ENCODE data around the gene RPS6KB2.
"Not testable (repeated sequence)": the region's sequence is repeated elsewhere in the genome, so short reads cannot be mapped to it uniquely, and the experiment has no call there.

RPS6KB2 gene

DNA sequence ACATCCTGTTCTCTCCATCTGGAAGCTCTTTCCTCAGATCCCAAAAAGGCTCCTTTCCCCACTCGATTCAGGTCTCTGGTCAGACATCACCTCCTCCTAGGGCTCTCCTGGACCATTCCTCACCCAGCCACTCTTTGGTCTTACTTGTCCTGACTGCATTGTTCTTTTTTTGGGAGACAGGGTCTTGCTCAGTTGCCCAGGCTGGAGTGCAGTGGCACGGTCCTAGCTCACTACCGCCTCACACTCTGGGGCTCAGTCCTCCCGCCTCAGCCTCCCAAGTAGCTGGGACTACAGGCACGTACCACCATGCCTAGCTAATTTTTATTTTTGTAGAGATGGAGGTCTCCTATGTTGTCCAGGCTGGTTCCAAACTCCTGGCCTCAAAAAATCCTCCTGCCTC is 17.2 kb downstream of the RPS6KB2 start:
- DNase-seq = no peak

DNA sequence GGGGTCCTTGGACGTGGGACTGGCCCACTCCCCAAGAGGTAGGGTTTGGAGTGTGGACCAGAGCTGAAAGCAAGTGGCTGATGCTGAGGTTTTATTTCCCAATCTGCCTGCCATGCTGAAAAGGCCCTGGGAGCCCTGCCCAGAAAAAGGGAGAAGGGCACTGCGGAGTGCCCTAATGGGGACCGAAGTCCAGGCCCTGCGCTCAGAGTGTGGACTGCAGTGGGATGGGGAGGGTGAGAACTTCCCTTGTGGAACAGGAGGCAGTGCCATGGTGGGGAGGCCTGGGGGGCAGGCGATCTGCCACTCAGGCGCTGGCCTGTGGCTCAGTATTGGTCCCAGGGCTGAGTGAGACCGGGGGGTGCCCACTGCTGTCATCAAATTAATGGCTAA is 19.9 kb downstream of the RPS6KB2 start:
- no peak for DNase-seq

DNA sequence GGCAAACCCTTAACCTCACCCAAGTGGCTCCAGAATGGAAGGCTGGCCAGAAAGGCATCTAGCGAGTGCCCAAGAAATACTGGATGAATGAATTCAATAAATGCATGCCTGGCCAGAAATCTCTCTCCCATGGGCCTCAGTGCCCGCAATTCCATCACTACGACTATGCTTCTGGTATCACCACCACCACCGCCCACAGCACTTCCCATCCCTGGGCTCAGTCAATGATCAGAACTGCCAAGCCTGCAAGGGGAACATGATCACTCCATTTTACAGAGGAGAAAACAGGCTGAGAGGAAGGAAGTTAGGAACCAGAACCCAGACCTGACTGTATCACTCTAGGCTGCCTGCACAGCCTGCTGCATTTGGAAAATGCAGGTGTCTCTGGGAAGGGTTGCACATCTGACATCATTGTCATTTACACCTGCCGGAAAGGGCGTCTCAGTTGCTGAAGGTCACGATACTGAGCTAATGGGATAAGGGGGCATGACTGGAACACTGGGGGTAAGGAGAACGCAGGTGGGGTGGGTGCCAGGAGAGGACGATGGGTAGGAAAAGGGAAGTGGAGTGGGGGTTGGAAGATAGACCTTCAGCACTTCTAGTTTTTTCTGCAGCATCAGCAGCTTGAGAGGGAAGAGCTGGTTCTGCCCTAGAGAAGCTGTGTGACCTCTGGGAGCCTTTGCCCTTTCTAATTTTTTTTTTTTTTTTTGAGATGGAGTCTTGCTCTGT is 21.0 kb downstream of the RPS6KB2 start:
- no peak for DNase-seq

DNA sequence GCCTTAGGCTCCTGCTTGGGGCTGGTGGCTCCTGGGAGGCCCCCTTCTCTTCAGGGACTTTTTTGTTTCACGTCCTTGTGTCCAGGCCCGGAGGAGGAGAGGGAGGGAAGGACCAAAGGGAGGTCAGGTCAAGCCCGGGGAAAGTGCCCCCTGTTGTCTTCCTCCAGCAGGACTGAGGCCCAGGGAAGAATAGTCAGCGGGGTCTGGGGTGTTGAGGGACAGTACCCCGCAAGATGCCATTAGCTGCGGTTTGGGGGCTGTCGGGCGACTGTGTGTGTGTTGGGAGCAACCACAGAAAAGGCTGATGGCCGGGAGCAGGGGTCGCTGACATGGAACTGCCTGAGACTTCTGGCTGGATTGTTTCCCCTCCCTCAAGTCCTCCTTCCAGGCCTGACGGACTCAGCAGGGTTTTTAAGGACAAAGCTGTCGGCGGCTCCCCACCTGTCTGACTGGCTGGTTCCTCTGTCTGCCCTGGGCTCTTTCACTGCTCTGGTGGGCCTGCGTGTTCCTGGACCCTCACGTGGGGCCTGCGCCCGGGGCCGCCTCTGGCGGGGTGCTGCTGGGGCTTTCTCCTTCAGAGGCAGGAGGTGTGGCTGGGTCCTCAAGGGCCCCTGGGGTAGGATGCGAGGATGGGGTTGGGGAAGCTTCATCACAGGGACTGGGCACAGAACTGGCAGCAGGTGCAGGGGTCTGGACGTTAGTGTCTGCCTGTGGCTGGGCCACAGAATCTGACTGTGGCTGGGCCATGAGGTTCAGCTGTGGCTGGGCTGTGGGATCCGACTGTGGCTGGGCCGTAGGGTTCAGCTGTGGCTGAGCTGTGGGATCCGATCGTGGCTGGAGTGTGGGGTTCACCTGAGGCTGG is 22.7 kb downstream of the RPS6KB2 start:
- no peak for DNase-seq

- no peak for DNase-seq
These were observed 23.3 kb downstream of the RPS6KB2 start for GRCh38 chr11:67451658-67451976.

- no peak for DNase-seq
These were observed 24.1 kb downstream of the RPS6KB2 start, which contains the start of gene GPR152 for GRCh38 chr11:67452141-67452952. TSS of gene GPR152 (minus strand) at chr11:67452729. CDS start at chr11:67452724, 5 bp downstream.

DNA sequence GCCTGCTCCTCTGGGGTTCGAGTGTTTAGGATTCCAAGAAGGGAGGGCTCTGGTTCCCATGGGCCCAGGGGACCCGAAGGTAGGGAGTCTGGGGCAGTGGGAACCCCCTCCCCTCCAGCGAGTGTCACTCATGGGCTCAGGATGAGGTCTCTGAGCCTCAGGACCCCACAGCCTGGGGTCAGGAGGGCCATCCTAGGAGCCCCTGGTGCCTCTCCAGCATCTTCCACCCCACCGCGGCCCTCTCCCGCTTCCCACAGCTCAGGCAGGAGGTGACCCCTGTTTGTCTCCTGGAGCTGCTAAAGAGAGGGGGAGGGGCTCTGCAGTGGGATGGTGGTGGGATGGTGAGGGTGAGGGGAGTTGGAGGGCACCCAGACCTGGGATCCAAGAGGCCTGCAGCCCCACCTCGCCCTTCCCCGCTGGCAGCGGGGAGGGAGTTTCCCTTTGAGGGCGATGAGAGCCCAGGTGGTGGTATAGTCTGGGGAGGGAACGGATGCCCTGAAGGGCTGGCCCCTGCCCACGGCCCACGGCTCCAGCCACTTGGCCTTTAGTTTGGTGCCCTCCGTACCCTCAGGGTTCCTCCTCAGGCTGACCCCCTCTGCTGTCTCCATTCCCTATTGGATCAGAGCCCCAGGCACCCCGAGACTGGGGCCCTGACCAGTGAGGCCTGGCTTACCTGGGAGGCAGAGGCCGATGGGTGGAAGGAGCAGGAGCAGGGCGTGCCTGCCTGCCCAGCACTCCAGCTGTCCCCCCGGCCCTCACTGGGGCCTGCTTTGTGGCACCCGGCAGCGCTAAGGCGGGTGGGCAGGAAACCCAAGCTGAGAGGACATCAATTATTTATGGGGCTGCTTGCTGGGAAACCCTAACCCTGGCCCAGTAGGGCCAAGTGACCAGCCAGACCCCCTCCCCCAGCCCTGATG is 25.8 kb downstream of the RPS6KB2 start:
- DNase-seq = no peak

DNA sequence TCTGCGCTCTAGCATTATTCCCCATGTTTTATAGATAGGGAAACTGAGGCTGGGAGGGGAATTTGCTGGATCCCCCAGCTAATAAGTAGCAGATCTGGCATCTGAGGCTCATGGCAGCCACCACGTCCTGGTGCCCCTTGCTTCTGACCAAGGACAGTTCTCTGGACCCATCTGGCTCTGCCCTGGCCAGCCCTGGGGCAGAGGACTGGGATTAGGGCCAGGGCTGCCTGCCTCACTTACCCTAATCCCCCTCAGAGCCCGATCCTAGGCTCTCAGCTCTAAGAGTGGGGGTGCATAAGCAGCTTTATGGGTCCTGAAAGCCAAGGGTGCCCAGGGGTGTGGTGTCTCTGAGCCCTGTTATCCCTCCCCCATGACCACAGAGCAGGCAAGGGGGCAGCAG is 26.8 kb downstream of the RPS6KB2 start, which contains the start of gene CABP4:
TSS of gene CABP4 (plus strand) at position 301 of the 400 bp plus-strand sequence. CDS start at position 371, 70 bp downstream.
- no peak for DNase-seq

DNA sequence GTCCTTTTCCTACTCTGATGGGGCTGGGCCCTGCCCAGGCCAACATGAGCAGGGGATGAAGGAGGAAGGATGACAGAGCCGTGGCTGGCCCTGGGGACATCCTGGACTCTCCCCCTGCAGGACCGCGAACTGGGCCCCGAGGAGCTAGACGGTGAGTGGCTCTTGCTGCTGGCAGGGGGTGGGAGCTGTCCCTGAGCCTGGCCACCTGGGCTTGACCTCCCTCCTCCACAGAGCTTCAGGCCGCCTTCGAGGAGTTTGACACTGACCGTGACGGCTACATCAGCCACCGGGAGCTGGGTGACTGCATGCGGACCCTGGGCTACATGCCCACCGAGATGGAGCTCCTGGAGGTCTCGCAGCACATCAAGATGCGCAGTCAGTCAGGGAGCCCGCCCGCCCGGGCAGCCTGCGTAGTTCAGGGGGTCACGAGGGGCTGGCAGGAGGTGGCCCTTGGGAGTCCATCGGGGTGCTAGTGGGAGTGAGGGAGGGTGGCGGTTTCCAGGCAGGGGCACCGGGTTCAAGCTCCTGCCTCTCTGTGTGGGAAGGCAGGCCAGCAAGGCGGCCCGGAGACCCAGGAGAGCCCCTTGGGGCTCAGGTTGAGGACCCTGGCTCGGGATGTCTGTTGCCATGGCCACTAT is 27.9 kb downstream of the RPS6KB2 start:
- no peak for DNase-seq

DNA sequence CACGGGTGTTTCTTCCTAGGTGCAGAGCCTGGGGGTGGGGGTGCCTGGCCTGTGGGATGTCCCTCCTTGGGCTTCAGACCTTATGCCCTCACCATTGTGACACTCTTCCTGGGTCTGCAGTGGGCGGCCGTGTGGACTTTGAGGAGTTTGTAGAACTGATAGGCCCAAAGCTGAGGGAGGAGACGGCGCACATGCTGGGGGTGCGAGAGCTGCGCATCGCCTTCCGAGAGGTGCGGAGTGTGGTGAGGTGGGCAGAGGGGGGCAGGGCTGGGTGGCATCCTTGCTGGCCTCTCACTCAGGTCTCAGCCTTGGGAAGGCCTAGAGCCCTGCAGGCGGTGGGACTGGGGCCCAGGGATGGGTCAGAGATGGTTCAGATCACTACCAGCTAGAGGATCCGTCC is 29.2 kb downstream of the RPS6KB2 start:
- DNase-seq = no peak

DNA sequence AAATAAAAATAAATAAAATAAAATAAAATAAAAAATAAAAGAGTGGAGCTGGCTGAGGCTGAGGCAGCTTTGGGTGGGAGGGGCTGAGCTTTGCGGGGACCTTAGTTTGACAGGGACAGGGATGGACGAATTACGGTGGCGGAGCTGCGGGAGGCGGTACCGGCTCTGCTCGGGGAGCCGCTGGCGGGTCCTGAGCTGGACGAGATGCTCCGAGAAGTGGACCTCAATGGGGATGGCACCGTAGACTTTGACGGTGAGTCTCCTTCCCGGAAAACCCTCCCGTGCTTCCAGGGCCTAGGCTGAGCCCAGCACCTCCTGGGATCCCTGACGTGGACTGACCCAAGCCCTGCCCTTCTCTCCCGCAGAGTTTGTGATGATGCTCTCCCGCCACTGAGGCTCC is 30.0 kb downstream of the RPS6KB2 start:
- no peak for DNase-seq

DNA sequence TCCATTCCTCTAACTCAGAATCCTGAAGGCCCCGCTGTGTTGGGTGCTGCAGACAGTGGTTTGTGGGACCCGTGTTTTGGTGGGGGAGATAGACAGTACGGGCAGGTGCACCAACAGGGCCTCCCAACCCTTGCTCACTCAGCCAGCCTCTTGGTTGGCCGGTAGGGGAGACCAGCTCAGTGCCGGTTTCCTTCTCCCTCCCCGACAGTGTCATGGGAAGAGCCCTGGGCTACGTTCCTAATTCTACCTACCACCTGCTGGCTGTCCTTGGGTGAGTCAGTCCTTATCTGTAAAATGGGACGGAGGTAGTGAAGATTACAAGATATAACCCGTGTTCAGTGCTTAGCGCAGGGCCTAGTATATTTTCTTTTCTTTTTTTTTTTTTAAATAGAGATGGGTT is 34.9 kb downstream of the RPS6KB2 start:
- DNase-seq = no peak

DNA sequence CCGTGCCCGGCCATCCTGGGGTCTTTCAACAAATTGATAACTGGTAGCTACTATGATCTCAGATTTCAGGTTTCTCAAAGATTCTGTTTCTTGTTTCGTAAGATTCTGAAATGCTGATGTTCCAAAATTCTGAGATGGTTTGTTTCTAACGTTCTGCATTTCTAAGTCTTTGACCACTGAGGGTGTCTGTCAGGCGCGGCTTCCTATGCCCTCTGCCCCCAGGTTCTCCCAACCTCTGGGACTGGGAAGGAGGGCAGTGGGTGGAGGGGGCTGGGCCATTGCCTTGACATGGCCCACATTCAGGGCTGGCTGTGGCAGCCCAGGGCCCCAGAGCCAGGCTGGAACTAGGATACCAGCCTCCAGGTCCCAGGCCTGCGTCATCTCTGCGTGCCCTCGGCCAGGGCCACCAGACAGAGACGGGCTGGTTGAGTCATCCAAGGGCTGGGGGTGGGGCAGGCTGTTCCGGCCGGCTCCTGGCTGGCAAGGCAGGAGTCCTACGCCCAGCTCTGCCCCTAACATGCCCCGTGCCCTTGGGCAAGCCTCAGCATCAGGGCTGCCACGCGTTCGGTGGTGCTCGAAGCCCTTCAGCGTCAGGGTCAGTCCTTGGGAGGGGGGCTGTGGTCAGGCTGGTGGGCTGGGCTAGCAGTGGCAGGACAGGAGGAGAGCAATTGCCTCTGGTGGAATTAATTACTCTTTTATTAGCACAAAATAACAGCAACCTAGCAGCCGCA is 35.6 kb downstream of the RPS6KB2 start:
- no peak for DNase-seq

- DNase-seq = peak; percentile 88
These were observed 36.3 kb downstream of the RPS6KB2 start for GRCh38 chr11:67464411-67465188.

- DNase-seq = no peak
These were observed 36.9 kb downstream of the RPS6KB2 start for GRCh38 chr11:67465189-67465510.

DNA sequence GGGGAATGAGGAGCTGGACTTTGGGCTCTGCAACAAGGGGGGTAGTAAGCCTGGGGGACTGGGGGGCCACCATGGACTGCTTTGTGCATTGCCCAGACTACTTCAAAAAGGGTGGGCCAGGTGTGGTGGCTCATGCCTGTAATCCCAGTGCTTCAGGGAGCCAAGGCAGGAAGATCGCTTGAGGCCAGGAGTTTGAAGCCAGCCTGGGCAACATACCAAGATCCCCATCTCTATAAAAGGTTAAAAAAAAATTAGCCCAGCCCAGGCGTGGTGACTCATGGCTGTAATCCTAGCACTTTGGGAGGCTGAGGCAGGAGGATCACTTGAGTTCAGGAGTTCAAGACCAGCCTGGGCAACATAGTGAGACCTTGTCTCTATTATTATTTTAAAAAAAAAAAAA is 37.2 kb downstream of the RPS6KB2 start:
- not testable (repeated sequence) for DNase-seq

DNA sequence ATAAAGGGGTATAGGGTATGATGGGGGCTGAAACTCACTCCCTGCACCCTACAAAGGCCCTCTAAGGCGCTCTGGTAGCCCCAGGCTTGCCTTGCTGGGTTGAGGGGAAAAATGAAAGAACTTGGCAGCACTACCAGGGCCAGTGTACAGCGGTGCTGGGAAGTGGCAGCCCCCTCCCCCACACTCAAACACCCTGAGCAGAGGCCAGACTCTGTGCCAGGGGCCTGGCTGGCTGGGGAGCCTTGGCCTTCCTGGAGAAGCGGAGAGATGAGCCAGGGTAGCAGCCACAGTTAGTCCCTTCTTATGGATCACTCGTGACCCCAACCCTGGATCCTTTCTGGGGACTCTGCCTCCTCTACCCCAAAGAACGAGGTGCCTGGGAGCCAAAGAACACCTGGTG is 38.1 kb downstream of the RPS6KB2 start:
- no peak for DNase-seq

DNA sequence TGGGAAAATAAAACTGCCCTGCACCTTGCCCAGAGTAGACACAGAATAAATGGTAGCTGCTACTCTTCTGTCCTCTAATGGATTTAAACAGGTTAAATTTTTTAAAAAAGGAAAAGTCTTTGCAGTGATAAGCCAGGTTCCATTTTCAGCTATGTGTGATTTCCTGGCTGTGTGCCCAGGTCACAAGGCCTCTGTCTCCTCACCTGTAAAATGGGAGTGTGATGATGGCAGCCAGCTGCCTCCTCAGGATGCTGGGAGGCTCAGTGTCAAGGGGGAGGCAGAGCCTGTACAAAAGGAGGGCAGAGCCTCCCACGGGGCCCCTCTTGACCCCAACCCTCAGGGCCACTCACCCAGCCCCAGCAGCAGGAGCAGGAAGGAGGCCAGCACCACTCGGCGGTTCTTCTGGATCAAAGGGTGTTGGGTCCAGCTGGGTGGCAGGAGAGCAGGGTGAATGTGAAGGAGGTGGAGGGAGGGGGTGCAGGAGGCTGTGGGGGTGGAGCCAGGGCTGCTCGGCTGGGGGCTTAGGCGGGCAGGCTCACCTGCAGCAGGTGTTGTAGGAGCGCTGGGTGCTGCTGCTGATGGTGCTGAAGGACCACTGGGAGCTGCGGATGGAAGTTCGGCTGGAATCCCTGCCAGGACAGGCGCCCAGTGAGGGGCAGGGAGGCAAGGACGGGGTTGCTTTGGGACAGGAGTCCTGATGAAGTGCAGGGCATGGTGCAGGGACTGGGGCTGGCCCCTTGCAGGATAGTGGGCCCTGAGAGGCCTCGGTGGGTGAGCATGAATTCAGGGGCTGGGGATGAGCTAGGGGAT is 38.9 kb downstream of the RPS6KB2 start:
- DNase-seq = no peak

DNA sequence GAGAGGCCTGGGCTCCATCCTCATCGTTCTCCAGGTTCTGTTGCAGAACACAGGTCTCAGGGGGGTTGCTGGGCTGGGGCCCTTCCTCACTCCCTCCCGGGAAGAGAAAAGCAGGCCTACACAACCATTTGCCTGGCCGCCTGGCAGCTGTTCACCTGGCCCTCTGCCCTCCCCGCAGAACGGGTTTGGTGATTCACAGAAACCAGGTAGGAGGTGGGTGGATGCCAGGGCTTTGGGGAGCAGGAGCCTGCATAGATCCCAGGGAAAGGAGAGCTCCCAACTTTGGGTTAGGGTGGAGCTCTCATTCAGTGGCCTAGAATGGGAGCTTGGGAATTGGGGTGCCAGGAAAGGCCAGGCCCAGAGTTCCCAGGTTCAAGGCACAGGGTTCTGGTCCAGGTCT is 39.8 kb downstream of the RPS6KB2 start:
- no peak for DNase-seq

DNA sequence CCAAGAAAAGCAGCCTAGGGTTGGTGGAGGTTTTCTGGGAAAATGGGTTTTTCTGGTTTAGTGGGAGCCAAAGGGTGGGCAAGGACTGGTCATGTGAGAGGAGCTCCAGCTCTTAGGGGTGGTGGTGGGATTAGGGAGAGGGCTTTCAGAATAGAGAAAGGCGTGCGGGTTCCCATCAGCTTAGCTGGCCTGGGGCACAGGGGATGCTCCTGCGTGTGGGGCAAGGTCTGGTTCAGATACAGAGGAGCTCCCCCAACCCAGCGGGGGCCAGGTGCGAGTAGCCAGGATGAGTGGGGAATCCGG is 40.1 kb downstream of the RPS6KB2 start:
- no peak for DNase-seq
